Right atrium auricular region (tissue), 2 donors: Measurements from ENCODE around the gene MAP7. TPM values are rescaled to one million over a fixed set of nuclear protein-coding genes. Genes with fewer than 3 reads are reported as not detected.
"Not testable (repeated sequence)": the region's sequence is repeated elsewhere in the genome, so short reads cannot be mapped to it uniquely, and the experiment has no call there.

Experiments used
- DNase-seq: peaks from one replicate; pipeline ENCODE4 v3.0.0-alpha.2; 2019; ENCODE audit warnings: low spot score
- H3K27ac ChIP-seq, 2 donors: fragments of 200-600 bp; sonication (generic); 1 replicate in 1 of 2; 2 replicates in 1 of 2; pipeline ENCODE4 v1.5.1; 2016 to 2019
- H3K27me3 ChIP-seq, 2 donors: fragments of 200-600 bp; sonication (generic); one replicate each; pipeline versions ENCODE4 v1.5.1 to v1.6.0; 2017 to 2019
- H3K36me3 ChIP-seq: fragments of 200-600 bp; sonication (generic); one replicate; pipeline ENCODE4 v1.5.1; 2016
- H3K4me1 ChIP-seq, 2 donors: fragments of 200-600 bp; sonication (generic); one replicate each; pipeline versions ENCODE4 v1.5.1 to v1.6.0; 2017 to 2019
- H3K4me3 ChIP-seq, 2 donors: fragments of 200-600 bp; sonication (generic); 1 replicate in 1 of 2; 2 replicates in 1 of 2; pipeline ENCODE4 v1.5.1; 2017 to 2019; ENCODE audit warnings: mild to moderate bottlenecking in 1 of 2, moderate library complexity in 1 of 2
- H3K9me3 ChIP-seq, 2 donors: fragments of 200-600 bp; sonication (generic); one replicate each; pipeline ENCODE4 v1.5.1; 2019
- CTCF ChIP-seq, 2 donors: fragments of 200-600 bp; sonication (generic); IDR thresholded peaks; one replicate each; pipeline ENCODE4 v1.5.1; 2019; ENCODE audit warnings: antibody characterized with exemption in 2 of 2
- total RNA-seq, 2 donors: library from RNA; depleted of rRNA; stranded (reverse); fragments of >200 nt; gene quantifications; one replicate each; pipeline ENCODE4 v1.1.0, GENCODE V29; 2016

The MAP7 gene
- total RNA-seq, 2 donors from 2014 or later: 1.0 to 1.3 TPM

- H3K4me3 ChIP-seq: no peak overlapping the region
- no peaks in the 10 kb centered on the region for H3K9me3 ChIP-seq
- no peaks in the 10 kb centered on the region for H3K36me3 ChIP-seq
- no peaks in the 10 kb centered on the region for H3K4me1 ChIP-seq
- no peak for TF ChIP-seq CTCF (IDR thresholded peaks at IDR 0.05)
- no peaks in the 10 kb centered on the region for H3K27me3 ChIP-seq
- no peak overlapping the region for H3K27ac ChIP-seq
- DNase-seq: no peak
Observed at GRCh38 chr6:136592930-136593673, 42.9 kb upstream of the MAP7 start.

- H3K36me3 ChIP-seq: no peaks in the 10 kb centered on the region
- DNase-seq: no peak
- no peaks in the 10 kb centered on the region for H3K27me3 ChIP-seq
- H3K4me3 ChIP-seq: no peak overlapping the region
- no peak for TF ChIP-seq CTCF (IDR thresholded peaks at IDR 0.05)
- peaks cover 0 to 1% of the 10 kb centered on the region in 2 donors for H3K4me1 ChIP-seq
- no peak overlapping the region for H3K27ac ChIP-seq
- no peaks in the 10 kb centered on the region for H3K9me3 ChIP-seq
Observed at GRCh38 chr6:136591617-136592016, 41.4 kb upstream of the MAP7 start.

GRCh38 chr6:136590846-136591245, 40.6 kb upstream of the MAP7 start:
- not testable (repeated sequence) for H3K36me3 ChIP-seq, H3K4me3 ChIP-seq, H3K27me3 ChIP-seq, DNase-seq, H3K27ac ChIP-seq, H3K4me1 ChIP-seq, H3K9me3 ChIP-seq

GRCh38 chr6:136587527-136587926, 37.3 kb upstream of the MAP7 start:
- H3K4me1 ChIP-seq: peaks cover 0 to 18% of the 10 kb centered on the region in 2 donors
- no peak for DNase-seq
- peak overlapping the region in 1 of 2 donors; percentile 67 for H3K27ac ChIP-seq
- H3K9me3 ChIP-seq: no peaks in the 10 kb centered on the region
- H3K4me3 ChIP-seq: no peak overlapping the region
- no peaks in the 10 kb centered on the region for H3K36me3 ChIP-seq
- no peak for TF ChIP-seq CTCF (IDR thresholded peaks at IDR 0.05)
- no peaks in the 10 kb centered on the region for H3K27me3 ChIP-seq

GRCh38 chr6:136586295-136586694, 36.1 kb upstream of the MAP7 start:
- H3K9me3 ChIP-seq: no peaks in the 10 kb centered on the region
- no peaks in the 10 kb centered on the region for H3K27me3 ChIP-seq
- H3K36me3 ChIP-seq: no peaks in the 10 kb centered on the region
- H3K4me1 ChIP-seq: peaks cover 0 to 18% of the 10 kb centered on the region in 2 donors
- H3K27ac ChIP-seq: peak overlapping the region; percentile 59 to 67
- no peak for DNase-seq
- H3K4me3 ChIP-seq: no peak overlapping the region
- no peak for TF ChIP-seq CTCF (IDR thresholded peaks at IDR 0.05)

GRCh38 chr6:136585523-136585922, 35.3 kb upstream of the MAP7 start:
- H3K27ac ChIP-seq: peak overlapping the region; percentile 7 to 67
- not testable (repeated sequence) for H3K9me3 ChIP-seq, DNase-seq, H3K36me3 ChIP-seq, H3K27me3 ChIP-seq, H3K4me3 ChIP-seq
- peaks cover 0 to 18% of the 10 kb centered on the region in 2 donors for H3K4me1 ChIP-seq

GRCh38 chr6:136584290-136584689, 34.1 kb upstream of the MAP7 start:
- peaks cover 0 to 18% of the 10 kb centered on the region in 2 donors for H3K4me1 ChIP-seq
- H3K36me3 ChIP-seq, H3K9me3 ChIP-seq, H3K4me3 ChIP-seq, H3K27me3 ChIP-seq, H3K27ac ChIP-seq, DNase-seq: not testable (repeated sequence)
